Neural cell (in vitro differentiated cells): ENCODE measurements around the gene REG1A.

ENCODE experiments used
- CTCF ChIP-seq: fragments of 450-650 bp; IDR thresholded peaks from 2 replicates; pipeline ENCODE4 v1.5.1; 2014; ENCODE audit warnings: antibody characterized with exemption, mild to moderate bottlenecking, moderate library complexity; ENCODE audit not compliant: poor library complexity, severe bottlenecking
- POLR2AphosphoS5 ChIP-seq: IDR thresholded peaks from 2 replicates; pipeline ENCODE4 v1.6.1; 2012
- RAD21 ChIP-seq: fragments of 450-650 bp; conservative IDR thresholded peaks from 2 replicates; pipeline ENCODE4 v1.6.1; 2014; ENCODE audit warnings: antibody characterized with exemption, mild to moderate bottlenecking, moderate library complexity
- TAF1 ChIP-seq: IDR thresholded peaks from 2 replicates; pipeline ENCODE4 v1.6.1; 2012; ENCODE audit warnings: low read depth

- TF ChIP-seq CTCF (no peak), POLR2AphosphoS5 (no peak), RAD21 (no peak), TAF1 (no peak)
Measured at GRCh38 chr2:79097843-79098242, 22.4 kb upstream of the REG1A start.
